GM12878 (cell line): Measurements from ENCODE around the gene RAB30. TPM values are rescaled to one million over a fixed set of nuclear protein-coding genes. Genes with fewer than 3 reads are reported as not detected.

Source experiments
- BACH1 ChIP-seq: fragments of 450-650 bp; IDR thresholded peaks from 2 replicates; pipeline ENCODE4 v1.6.1; 2017; ENCODE audit warnings: mild to moderate bottlenecking, borderline replicate concordance
- ESRRA ChIP-seq: IDR thresholded peaks from 2 replicates; pipeline ENCODE4 v1.6.1; 2012; ENCODE audit warnings: mild to moderate bottlenecking, low read length, improper control_type of control experiment
- HCFC1 ChIP-seq: fragments of 150-350 bp; IDR thresholded peaks from 2 replicates; pipeline ENCODE4 v1.6.1; 2014; ENCODE audit warnings: low read length
- KAT2A ChIP-seq: conservative IDR thresholded peaks from 2 replicates; pipeline ENCODE4 v1.6.1; 2011; ENCODE audit warnings: low read depth, low read length; ENCODE audit not compliant: control insufficient read depth
- MEF2A ChIP-seq: IDR thresholded peaks from 2 replicates; pipeline ENCODE4 v1.6.1; 2011; ENCODE audit warnings: low read depth, mild to moderate bottlenecking, low read length, moderate library complexity; ENCODE audit not compliant: insufficient read depth
- NFXL1 ChIP-seq: fragments of 450-650 bp; IDR thresholded peaks from 2 replicates; pipeline ENCODE4 v1.6.1; 2017; ENCODE audit warnings: antibody characterized with exemption, mild to moderate bottlenecking, borderline replicate concordance
- POLR2A ChIP-seq: IDR thresholded peaks from 2 replicates; pipeline ENCODE4 v1.6.1; 2011; ENCODE audit warnings: low read depth, mild to moderate bottlenecking, low read length
- RCOR1 ChIP-seq: conservative IDR thresholded peaks from 2 replicates; pipeline ENCODE4 v1.6.1; 2012; ENCODE audit warnings: low read depth, low read length, improper control_type of control experiment
- RELA ChIP-seq: fragments of 450-650 bp; IDR thresholded peaks from 2 replicates; pipeline ENCODE4 v1.8.0; 2014; ENCODE audit warnings: borderline replicate concordance; ENCODE audit not compliant: partially characterized antibody
- SMC3 ChIP-seq: IDR thresholded peaks from 2 replicates; pipeline ENCODE4 v1.6.1; 2011; ENCODE audit warnings: low read length, improper control_type of control experiment, borderline replicate concordance
- YY1 ChIP-seq: IDR thresholded peaks from 2 replicates; pipeline ENCODE4 v1.6.1; 2011; ENCODE audit warnings: low read depth, mild to moderate bottlenecking, low read length
- ZBTB40 ChIP-seq: fragments of 450-650 bp; IDR thresholded peaks from 2 replicates; pipeline ENCODE4 v1.6.1; 2016; ENCODE audit warnings: mild to moderate bottlenecking, moderate library complexity, borderline replicate concordance
- polyA plus RNA-seq, 11 experiments: library from polyadenylated mRNA; depleted of rRNA in 4 of 11; unstranded in 6 of 11; stranded (reverse) in 5 of 11; fragments of >200 nt; fragmentation: Nextera tagmentation in 4 of 11; fragmentation: Illumina TruSeq in 1 of 11; extraction: Ambion mirVana in 4 of 11; extraction: Trizol in 1 of 11; gene quantifications; 1 replicate in 1 of 11; 2 replicates in 10 of 11; pipeline versions ENCODE4 v1.2.1 to v1.2.3, GENCODE V29; 2011 to 2016; ENCODE audit warnings: inconsistent platforms in 2 of 11, missing spikeins in 2 of 11, low read depth in 1 of 11
- total RNA-seq, 4 experiments: library from RNA; depleted of rRNA in 3 of 4; stranded (reverse); fragments of >200 nt in 3 of 4; fragmentation: Illumina TruSeq in 1 of 4; extraction: Trizol in 1 of 4; gene quantifications; 2 replicates each; pipeline versions ENCODE4 v1.2.1 to v1.2.3, GENCODE V29; 2013 to 2021
- TF ChIP-seq, protein P1 (sequence below): fragments of 450-650 bp; IDR thresholded peaks from 2 replicates; pipeline ENCODE4 v1.6.1; 2017; ENCODE audit warnings: mild to moderate bottlenecking, low read depth, inconsistent platforms; ENCODE audit not compliant: poor library complexity, severe bottlenecking

RAB30 gene
- total and polyA plus RNA-seq, 10 of the 15 experiments (the other 5 are each of a cell fraction or from before 2014, with no cell fraction given): 9.8 to 26.7 (median 19.2) TPM

GRCh38 chr11:83072350-83073242, 899 bp upstream of the RAB30 start (continued):
- TF ChIP-seq BACH1 (no peak), HCFC1 (0 out of 2 replicates have a peak, but pooled peaks have one; percentile 10), RELA (no peak), POLR2A (peak; percentile 50), ZBTB40 (no peak), RCOR1 (0 out of 2 replicates have a peak, but pooled peaks have one; percentile 27), ESRRA (no peak), NFXL1 (no peak), YY1 (0 out of 2 replicates have a peak, but pooled peaks have one; percentile 21), KAT2A (no peak), MEF2A (no peak), SMC3 (no peak)
- TF ChIP-seq, protein P1, sequence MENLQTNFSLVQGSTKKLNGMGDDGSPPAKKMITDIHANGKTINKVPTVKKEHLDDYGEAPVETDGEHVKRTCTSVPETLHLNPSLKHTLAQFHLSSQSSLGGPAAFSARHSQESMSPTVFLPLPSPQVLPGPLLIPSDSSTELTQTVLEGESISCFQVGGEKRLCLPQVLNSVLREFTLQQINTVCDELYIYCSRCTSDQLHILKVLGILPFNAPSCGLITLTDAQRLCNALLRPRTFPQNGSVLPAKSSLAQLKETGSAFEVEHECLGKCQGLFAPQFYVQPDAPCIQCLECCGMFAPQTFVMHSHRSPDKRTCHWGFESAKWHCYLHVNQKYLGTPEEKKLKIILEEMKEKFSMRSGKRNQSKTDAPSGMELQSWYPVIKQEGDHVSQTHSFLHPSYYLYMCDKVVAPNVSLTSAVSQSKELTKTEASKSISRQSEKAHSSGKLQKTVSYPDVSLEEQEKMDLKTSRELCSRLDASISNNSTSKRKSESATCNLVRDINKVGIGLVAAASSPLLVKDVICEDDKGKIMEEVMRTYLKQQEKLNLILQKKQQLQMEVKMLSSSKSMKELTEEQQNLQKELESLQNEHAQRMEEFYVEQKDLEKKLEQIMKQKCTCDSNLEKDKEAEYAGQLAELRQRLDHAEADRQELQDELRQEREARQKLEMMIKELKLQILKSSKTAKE: no peak
